BE2C (cell line): ENCODE results near the gene CPED1.

Experiments used
- DNase-seq: peaks from one replicate; pipeline ENCODE4 v3.0.0-alpha.2; 2020
- H3K27me3 ChIP-seq: fragments of 250-450 bp; sonication (Bioruptor Pico); 2 replicates; pipeline ENCODE4 v1.5.1; 2020; ENCODE audit warnings: mild to moderate bottlenecking
- H3K36me3 ChIP-seq: fragments of 250-450 bp; sonication (Bioruptor Pico); 2 replicates; pipeline ENCODE4 v1.5.1; 2020; ENCODE audit warnings: mild to moderate bottlenecking
- H3K4me1 ChIP-seq: fragments of 250-450 bp; sonication (Bioruptor Pico); 2 replicates; pipeline ENCODE4 v1.5.1; 2020
- H3K4me3 ChIP-seq: 2 replicates; pipeline ENCODE4 v1.5.1; 2011; ENCODE audit warnings: low read depth, low read length
- H3K9me3 ChIP-seq: fragments of 250-450 bp; sonication (Bioruptor Pico); 2 replicates; pipeline ENCODE4 v1.5.1; 2020
- TF ChIP-seq, protein P1 (sequence below): IDR thresholded peaks from 2 replicates; pipeline ENCODE4 v1.5.1; 2012; ENCODE audit warnings: mild to moderate bottlenecking, low read depth, low read length

Gene CPED1

DNA sequence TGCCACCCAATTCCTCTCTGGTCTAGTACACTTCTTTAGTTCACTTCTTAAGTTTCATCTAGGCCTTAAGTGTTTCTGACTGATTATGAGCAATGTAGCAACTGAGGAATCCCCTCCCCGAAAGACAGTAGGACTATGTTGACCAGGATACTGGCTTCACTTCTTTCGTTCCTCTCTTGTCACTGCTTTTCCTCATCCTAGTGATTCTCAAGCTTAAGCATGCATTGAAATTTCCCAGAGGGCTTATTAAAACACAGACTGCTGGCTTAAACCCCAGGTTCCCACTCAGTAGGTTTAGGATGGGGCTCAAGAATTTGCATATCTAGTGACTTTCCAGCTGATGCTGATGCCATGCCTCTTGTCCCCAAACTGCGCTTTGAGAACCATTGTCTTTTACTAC, 175.7 kb downstream of the CPED1 start:
- Histone ChIP-seq H3K36me3 (no peaks in the 10 kb centered on the region), H3K4me1 (no peaks in the 10 kb centered on the region), H3K27me3 (no peaks in the 10 kb centered on the region), H3K4me3 (no peak overlapping the region), H3K9me3 (no peaks in the 10 kb centered on the region)
- no peak for DNase-seq
- TF ChIP-seq, protein P1, sequence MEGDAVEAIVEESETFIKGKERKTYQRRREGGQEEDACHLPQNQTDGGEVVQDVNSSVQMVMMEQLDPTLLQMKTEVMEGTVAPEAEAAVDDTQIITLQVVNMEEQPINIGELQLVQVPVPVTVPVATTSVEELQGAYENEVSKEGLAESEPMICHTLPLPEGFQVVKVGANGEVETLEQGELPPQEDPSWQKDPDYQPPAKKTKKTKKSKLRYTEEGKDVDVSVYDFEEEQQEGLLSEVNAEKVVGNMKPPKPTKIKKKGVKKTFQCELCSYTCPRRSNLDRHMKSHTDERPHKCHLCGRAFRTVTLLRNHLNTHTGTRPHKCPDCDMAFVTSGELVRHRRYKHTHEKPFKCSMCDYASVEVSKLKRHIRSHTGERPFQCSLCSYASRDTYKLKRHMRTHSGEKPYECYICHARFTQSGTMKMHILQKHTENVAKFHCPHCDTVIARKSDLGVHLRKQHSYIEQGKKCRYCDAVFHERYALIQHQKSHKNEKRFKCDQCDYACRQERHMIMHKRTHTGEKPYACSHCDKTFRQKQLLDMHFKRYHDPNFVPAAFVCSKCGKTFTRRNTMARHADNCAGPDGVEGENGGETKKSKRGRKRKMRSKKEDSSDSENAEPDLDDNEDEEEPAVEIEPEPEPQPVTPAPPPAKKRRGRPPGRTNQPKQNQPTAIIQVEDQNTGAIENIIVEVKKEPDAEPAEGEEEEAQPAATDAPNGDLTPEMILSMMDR = no peak

DNA sequence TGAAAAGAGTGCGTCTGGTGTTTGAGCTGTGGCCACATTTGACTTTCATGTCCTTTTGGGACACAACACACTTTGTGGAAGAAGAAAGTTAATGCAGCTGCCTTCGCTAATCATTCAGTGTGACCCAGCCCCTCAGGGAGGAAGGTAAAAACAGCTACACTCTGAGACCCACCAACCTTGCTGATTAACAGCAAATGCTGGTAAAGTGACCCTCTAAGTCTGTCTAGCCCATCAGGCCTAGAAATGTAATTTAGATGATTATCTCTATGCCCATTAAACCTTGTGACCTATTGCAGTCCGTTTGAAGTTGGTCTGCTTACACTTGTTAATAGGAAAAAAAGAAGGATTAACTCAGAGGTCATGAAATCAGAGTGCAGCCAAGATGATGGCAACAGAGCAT, 178.4 kb downstream of the CPED1 start:
- Histone ChIP-seq H3K27me3 (no peaks in the 10 kb centered on the region), H3K36me3 (no peaks in the 10 kb centered on the region), H3K4me1 (no peaks in the 10 kb centered on the region), H3K9me3 (no peaks in the 10 kb centered on the region), H3K4me3 (no peak overlapping the region)
- TF ChIP-seq, protein P1 = no peak
- no peak for DNase-seq

DNA sequence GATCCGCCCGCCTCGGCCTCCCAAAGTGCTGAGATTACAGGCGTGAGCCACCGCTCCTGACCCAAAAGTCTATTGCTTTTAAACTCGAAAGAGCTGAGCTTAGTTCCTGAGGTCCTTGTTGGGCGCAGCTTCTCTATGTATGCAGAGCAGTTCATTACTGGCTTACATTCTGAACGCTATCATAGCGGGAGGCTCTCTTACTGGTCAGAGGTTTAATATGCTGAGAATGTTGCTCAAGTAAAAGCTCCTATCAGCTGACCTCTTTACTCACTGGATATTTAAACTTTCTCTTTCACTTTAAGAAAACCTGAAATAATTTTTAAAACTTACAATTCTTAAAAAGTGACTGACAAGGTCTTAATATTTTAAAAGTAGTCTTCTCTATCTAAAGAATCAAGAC, 179.5 kb downstream of the CPED1 start:
- Histone ChIP-seq H3K27me3 (no peaks in the 10 kb centered on the region), H3K4me3 (no peak overlapping the region), H3K4me1 (no peaks in the 10 kb centered on the region), H3K36me3 (no peaks in the 10 kb centered on the region), H3K9me3 (no peaks in the 10 kb centered on the region)
- DNase-seq = no peak
- TF ChIP-seq, protein P1 = no peak

DNA sequence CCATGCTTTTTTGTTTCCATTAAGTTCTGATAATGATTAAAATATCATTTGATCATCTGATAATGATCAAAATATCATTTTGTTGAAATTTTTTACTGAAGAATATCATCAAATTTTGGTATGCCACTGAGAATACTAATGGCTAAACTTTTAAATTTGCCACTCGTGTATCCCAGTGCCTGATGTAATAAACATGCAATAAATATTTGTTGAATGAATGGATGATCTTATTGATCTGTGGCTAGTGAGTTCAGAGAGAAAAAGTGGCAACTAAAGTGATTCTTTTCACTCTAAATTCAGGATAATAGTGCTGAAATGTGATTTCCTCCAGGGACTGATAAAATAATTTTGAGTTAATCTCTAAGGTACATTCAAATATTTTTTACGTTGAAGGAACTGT, 181.0 kb downstream of the CPED1 start:
- no peak for DNase-seq
- TF ChIP-seq, protein P1 = no peak
- Histone ChIP-seq H3K27me3 (no peaks in the 10 kb centered on the region), H3K4me3 (no peak overlapping the region), H3K36me3 (no peaks in the 10 kb centered on the region), H3K9me3 (no peaks in the 10 kb centered on the region), H3K4me1 (no peaks in the 10 kb centered on the region)

DNA sequence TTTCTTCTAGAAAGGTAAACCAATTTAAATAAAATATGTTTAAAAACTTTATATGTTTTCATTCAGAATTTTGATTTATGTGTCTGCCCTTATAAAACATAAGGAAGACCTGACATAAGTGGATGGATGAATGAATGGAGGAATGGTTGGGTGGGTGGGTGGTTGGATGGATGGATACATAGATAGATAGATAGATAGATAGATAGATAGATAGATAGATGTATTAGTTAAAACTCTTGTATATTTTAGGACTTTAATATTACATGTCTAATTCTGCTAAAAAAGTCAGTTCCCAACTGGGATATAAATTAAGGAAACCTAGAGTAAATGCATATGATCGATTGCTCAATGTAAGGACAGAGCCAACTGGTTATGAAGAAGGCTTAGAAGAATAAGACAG, 184.0 kb downstream of the CPED1 start:
- Histone ChIP-seq H3K4me3 (no peak overlapping the region), H3K36me3 (no peaks in the 10 kb centered on the region), H3K27me3 (no peaks in the 10 kb centered on the region), H3K9me3 (no peaks in the 10 kb centered on the region), H3K4me1 (no peaks in the 10 kb centered on the region)
- TF ChIP-seq, protein P1 = no peak
- no peak for DNase-seq

DNA sequence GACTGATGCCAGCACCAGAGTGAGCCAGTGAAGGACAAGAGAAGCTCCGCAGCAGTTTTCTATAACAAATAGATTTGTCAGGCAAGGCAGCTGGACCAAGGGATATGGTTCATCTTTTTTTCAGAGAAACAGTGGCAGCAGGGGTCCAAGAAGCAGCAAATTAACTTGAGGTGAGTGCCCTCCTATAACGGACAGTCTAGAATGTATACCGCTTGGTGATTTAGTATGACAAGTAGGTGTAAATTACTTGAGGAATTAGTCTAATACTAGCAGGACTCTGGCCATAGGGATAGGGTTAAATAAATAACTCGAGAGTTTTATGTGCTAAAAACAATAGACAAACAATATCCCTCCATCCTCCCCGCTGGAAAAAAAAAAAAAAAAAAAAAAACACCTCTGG, 187.3 kb downstream of the CPED1 start:
- no peak for DNase-seq

More for the DNA sequence above, 187.3 kb downstream of the CPED1 start:
- TF ChIP-seq, protein P1 = no peak
- 0 out of 2 replicates have a peak, but pooled peaks cover 3% of the 10 kb centered on the region for H3K27me3 ChIP-seq
- H3K4me3 ChIP-seq = no peak overlapping the region
- H3K4me1 ChIP-seq = no peaks in the 10 kb centered on the region
- H3K9me3 ChIP-seq = no peaks in the 10 kb centered on the region
- no peaks in the 10 kb centered on the region for H3K36me3 ChIP-seq
